ENCODE measurements around the gene RAP1A.

- TF ChIP-seq SP1 (IDR thresholded peaks at IDR 0.05) (no peak), PKNOX1 (IDR thresholded peaks at IDR 0.05) (no peak), HDGF (IDR thresholded peaks at IDR 0.05; ENCODE audit: borderline replicate concordance) (no peak), FOXK2 (IDR thresholded peaks at IDR 0.05) (no peak), BHLHE40 (IDR thresholded peaks at IDR 0.05; ENCODE audit: borderline replicate concordance) (no peak), CTBP1 (IDR thresholded peaks at IDR 0.05; ENCODE audit: borderline replicate concordance) (no peak), LEF1 (IDR thresholded peaks at IDR 0.05; ENCODE audit: borderline replicate concordance) (no peak), FOXM1 (IDR thresholded peaks at IDR 0.05; ENCODE audit: borderline replicate concordance) (no peak), ELF4 (IDR thresholded peaks at IDR 0.05) (no peak), FOXA1 (IDR thresholded peaks at IDR 0.05) (no peak), ZNF384 (IDR thresholded peaks at IDR 0.05) (no peak), NFRKB (IDR thresholded peaks at IDR 0.05) (no peak), SUZ12 (IDR thresholded peaks at IDR 0.05) (no peak), TARDBP (IDR thresholded peaks at IDR 0.05) (no peak)
Measured at GRCh38 chr1:111736548-111737215, 117.1 kb downstream of the RAP1A start.

Data from HEK293T (cell line).